HEK293 (cell line): ENCODE results near the gene NAV2.

Experiments used
- SETDB1 ChIP-seq: IDR thresholded peaks from one replicate; pipeline ENCODE4 v1.6.1; 2017; ENCODE audit warnings: mild to moderate bottlenecking, low read length, moderate library complexity, mixed read lengths; ENCODE audit not compliant: insufficient read length
- TRIM28 ChIP-seq: IDR thresholded peaks from 2 replicates; pipeline ENCODE4 v1.6.1; 2011; ENCODE audit warnings: low read length, control low read depth, borderline replicate concordance
- ZNF114 ChIP-seq: fragments of 450-650 bp; formaldehyde crosslinking; IDR thresholded peaks from 2 replicates; pipeline ENCODE4 v1.5.0; 2017; ENCODE audit warnings: missing biosample characterization, missing genetic modification characterization
- ZNF184 ChIP-seq: fragments of 450-650 bp; IDR thresholded peaks from 2 replicates; pipeline ENCODE4 v1.5.1; 2018; ENCODE audit warnings: missing biosample characterization, mild to moderate bottlenecking, missing genetic modification characterization
- ZNF248 ChIP-seq: fragments of 450-650 bp; formaldehyde crosslinking; IDR thresholded peaks from 2 replicates; pipeline ENCODE4 v1.5.1; 2017; ENCODE audit warnings: missing biosample characterization, missing genetic modification characterization
- ZNF473 ChIP-seq: fragments of 450-650 bp; formaldehyde crosslinking; IDR thresholded peaks from 2 replicates; pipeline ENCODE4 v1.5.1; 2017; ENCODE audit warnings: missing biosample characterization, missing genetic modification characterization
- ZNF585B ChIP-seq: fragments of 450-650 bp; formaldehyde crosslinking; IDR thresholded peaks from 2 replicates; pipeline ENCODE4 v1.5.1; 2016; ENCODE audit warnings: missing biosample characterization, missing genetic modification characterization
- ZNF830 ChIP-seq: fragments of 450-650 bp; IDR thresholded peaks from 2 replicates; pipeline ENCODE4 v1.5.0; 2018; ENCODE audit warnings: missing biosample characterization, missing genetic modification characterization, low read depth, mild to moderate bottlenecking, moderate library complexity
- ZSCAN16 ChIP-seq: fragments of 450-650 bp; formaldehyde crosslinking; IDR thresholded peaks from 2 replicates; pipeline ENCODE4 v1.5.1; 2016; ENCODE audit warnings: missing biosample characterization, missing genetic modification characterization
- TF ChIP-seq, protein P1 (sequence below): fragments of 450-650 bp; formaldehyde crosslinking; IDR thresholded peaks from 2 replicates; pipeline ENCODE4 v1.5.1; 2016; ENCODE audit warnings: missing biosample characterization, missing genetic modification characterization
- TF ChIP-seq, protein P2 (sequence below): fragments of 450-650 bp; IDR thresholded peaks from 2 replicates; pipeline ENCODE4 v1.5.1; 2018; ENCODE audit warnings: missing biosample characterization, mild to moderate bottlenecking, missing genetic modification characterization
- TF ChIP-seq, protein P3 (sequence below): fragments of 450-650 bp; formaldehyde crosslinking; IDR thresholded peaks from 2 replicates; pipeline ENCODE4 v1.5.1; 2016; ENCODE audit warnings: missing biosample characterization, missing genetic modification characterization
- TF ChIP-seq, protein P4 (sequence below): fragments of 450-650 bp; formaldehyde crosslinking; IDR thresholded peaks from 2 replicates; pipeline ENCODE4 v1.5.1; 2016; ENCODE audit warnings: missing biosample characterization, missing genetic modification characterization

DNA sequence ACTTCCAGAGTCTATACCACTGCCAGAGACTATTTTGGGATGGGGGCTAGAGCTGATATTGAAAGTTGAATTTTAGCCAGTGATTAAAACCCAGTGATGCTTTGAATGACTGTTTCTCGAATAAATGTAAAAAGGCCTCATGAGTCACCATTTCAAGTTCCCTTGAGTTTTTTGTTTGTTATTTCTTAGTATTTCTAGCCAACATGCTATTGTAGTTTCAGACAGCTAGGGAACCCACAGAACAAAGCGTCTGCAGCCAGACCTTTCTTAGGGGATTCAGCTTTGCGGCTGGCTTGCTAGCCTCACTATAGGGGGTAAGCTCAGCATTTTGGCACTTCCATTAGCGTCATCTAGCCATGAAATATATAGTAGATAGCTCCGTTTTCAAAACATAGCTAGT is 381.1 kb downstream of the NAV2 start:
- no peak for TF ChIP-seq ZNF184 (tag by site-specific recombination)
- TF ChIP-seq, protein P1, sequence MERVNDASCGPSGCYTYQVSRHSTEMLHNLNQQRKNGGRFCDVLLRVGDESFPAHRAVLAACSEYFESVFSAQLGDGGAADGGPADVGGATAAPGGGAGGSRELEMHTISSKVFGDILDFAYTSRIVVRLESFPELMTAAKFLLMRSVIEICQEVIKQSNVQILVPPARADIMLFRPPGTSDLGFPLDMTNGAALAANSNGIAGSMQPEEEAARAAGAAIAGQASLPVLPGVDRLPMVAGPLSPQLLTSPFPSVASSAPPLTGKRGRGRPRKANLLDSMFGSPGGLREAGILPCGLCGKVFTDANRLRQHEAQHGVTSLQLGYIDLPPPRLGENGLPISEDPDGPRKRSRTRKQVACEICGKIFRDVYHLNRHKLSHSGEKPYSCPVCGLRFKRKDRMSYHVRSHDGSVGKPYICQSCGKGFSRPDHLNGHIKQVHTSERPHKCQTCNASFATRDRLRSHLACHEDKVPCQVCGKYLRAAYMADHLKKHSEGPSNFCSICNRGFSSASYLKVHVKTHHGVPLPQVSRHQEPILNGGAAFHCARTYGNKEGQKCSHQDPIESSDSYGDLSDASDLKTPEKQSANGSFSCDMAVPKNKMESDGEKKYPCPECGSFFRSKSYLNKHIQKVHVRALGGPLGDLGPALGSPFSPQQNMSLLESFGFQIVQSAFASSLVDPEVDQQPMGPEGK (tag by site-specific recombination), result no peak
- no peak for TF ChIP-seq ZNF830 (tag by site-specific recombination)
- TF ChIP-seq ZNF585B (tag by site-specific recombination), result no peak
- TF ChIP-seq, protein P2, sequence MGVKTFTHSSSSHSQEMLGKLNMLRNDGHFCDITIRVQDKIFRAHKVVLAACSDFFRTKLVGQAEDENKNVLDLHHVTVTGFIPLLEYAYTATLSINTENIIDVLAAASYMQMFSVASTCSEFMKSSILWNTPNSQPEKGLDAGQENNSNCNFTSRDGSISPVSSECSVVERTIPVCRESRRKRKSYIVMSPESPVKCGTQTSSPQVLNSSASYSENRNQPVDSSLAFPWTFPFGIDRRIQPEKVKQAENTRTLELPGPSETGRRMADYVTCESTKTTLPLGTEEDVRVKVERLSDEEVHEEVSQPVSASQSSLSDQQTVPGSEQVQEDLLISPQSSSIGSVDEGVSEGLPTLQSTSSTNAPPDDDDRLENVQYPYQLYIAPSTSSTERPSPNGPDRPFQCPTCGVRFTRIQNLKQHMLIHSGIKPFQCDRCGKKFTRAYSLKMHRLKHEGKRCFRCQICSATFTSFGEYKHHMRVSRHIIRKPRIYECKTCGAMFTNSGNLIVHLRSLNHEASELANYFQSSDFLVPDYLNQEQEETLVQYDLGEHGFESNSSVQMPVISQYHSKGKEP, result no peak
- TF ChIP-seq, protein P3, sequence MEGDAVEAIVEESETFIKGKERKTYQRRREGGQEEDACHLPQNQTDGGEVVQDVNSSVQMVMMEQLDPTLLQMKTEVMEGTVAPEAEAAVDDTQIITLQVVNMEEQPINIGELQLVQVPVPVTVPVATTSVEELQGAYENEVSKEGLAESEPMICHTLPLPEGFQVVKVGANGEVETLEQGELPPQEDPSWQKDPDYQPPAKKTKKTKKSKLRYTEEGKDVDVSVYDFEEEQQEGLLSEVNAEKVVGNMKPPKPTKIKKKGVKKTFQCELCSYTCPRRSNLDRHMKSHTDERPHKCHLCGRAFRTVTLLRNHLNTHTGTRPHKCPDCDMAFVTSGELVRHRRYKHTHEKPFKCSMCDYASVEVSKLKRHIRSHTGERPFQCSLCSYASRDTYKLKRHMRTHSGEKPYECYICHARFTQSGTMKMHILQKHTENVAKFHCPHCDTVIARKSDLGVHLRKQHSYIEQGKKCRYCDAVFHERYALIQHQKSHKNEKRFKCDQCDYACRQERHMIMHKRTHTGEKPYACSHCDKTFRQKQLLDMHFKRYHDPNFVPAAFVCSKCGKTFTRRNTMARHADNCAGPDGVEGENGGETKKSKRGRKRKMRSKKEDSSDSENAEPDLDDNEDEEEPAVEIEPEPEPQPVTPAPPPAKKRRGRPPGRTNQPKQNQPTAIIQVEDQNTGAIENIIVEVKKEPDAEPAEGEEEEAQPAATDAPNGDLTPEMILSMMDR, result no peak
- TF ChIP-seq ZNF114 (tag by site-specific recombination), result no peak
- no peak for TF ChIP-seq SETDB1
- no peak for TF ChIP-seq ZSCAN16 (tag by site-specific recombination)
- TF ChIP-seq, protein P4, sequence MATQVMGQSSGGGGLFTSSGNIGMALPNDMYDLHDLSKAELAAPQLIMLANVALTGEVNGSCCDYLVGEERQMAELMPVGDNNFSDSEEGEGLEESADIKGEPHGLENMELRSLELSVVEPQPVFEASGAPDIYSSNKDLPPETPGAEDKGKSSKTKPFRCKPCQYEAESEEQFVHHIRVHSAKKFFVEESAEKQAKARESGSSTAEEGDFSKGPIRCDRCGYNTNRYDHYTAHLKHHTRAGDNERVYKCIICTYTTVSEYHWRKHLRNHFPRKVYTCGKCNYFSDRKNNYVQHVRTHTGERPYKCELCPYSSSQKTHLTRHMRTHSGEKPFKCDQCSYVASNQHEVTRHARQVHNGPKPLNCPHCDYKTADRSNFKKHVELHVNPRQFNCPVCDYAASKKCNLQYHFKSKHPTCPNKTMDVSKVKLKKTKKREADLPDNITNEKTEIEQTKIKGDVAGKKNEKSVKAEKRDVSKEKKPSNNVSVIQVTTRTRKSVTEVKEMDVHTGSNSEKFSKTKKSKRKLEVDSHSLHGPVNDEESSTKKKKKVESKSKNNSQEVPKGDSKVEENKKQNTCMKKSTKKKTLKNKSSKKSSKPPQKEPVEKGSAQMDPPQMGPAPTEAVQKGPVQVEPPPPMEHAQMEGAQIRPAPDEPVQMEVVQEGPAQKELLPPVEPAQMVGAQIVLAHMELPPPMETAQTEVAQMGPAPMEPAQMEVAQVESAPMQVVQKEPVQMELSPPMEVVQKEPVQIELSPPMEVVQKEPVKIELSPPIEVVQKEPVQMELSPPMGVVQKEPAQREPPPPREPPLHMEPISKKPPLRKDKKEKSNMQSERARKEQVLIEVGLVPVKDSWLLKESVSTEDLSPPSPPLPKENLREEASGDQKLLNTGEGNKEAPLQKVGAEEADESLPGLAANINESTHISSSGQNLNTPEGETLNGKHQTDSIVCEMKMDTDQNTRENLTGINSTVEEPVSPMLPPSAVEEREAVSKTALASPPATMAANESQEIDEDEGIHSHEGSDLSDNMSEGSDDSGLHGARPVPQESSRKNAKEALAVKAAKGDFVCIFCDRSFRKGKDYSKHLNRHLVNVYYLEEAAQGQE (tag by site-specific recombination), result no peak
- TF ChIP-seq ZNF248, result no peak
- no peak for TF ChIP-seq ZNF473 (tag by site-specific recombination)
- no peak for TF ChIP-seq TRIM28
